Activated CD4-positive, alpha-beta T cell treated with anti-CD3 and anti-CD28 coated beads for 1 hour (primary cell): ENCODE measurements around the gene EBP.
"Not testable (repeated sequence)": the region's sequence is repeated elsewhere in the genome, so short reads cannot be mapped to it uniquely, and the experiment has no call there.

Experiments
- DNase-seq: peaks from one replicate; pipeline ENCODE4 v3.0.0-alpha.2; 2020

EBP gene

GRCh38 chrX:48531358-48531959 lies 9.9 kb downstream of the EBP start:
- DNase-seq = no peak

DNA sequence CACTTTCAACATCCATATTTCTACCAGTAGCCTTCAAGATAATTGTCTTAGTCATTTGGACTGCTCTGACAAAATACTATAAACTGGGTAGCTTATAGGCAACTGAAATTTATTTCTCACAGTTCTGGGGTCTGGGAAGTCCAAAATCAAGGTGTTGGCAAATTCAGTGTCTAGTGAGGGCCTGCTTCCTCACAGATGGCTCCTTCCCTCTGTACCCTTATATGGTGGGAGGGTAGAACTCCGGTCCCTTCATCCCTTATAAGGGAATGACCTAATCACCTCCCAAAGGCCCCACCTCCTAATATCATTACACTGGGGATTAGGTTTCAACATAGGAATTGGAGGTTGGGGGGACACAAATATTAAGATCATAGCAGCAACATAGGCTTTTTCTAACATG lies 10.6 kb downstream of the EBP start:
- no peak for DNase-seq

- DNase-seq = no peak
Measured at GRCh38 chrX:48533165-48533564, 11.6 kb downstream of the EBP start.

- DNase-seq = peak; percentile 7
Measured at GRCh38 chrX:48538641-48539344, 17.2 kb downstream of the EBP start.

- DNase-seq = peak; percentile 94
Measured at GRCh38 chrX:48539345-48540027, 17.9 kb downstream of the EBP start, which contains the start of gene TBC1D25. Gene TBC1D25, plus strand, starts transcription at chrX:48539714. Its CDS starts 84 bp downstream, at chrX:48539798.

GRCh38 chrX:48540028-48540375 lies 18.4 kb downstream of the EBP start:
- DNase-seq = peak; percentile 16

DNA sequence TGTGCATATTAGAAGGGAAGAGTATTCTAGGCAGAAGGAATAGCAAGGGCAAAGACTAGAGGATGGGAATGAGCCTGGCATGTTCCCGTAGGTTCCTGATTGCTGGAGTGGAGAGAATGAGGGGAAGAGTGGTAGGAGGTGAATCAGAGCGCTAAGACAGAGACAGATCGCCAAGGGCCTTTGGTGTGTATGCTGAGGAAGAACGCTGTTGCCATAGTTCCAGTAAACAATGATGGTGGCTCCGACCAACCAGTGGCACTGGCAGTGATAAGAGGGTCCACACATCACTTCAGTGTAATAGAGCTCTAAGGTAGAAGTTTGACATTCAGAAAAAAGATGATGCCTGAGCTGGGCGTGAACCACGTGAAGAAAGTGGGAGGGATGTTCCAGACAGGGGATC lies 18.9 kb downstream of the EBP start:
- no peak for DNase-seq

DNA sequence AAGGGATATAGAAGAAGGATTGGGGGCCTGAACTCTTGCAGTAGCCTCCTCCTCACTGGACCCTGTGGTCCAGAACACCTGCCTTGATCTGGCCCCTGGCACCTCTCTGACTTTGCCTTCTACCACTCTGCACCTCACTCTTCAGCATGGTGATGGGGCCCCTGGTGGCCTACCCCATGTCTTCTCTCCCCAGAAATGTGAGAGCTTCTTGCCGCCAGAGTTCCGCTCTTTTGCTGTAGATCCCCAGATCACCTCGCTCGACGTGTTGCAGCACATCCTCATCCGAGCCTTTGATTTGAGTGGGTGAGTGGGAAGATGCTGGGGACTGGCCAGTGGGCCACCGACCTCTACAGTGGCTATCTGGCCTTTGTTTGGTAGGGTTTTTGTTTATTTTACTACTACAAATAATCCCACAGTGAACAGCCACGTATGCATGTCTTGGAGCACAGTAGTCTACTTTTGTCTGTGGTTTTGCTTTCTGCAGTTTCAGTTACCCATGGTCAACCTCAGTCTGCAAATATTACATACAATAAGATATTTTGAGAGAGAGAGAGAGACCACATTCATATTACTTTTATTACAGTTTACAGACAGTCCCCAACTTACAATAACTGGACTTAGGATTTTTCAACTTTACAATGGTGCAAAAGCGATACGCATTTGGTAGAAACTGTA lies 19.7 kb downstream of the EBP start:
- no peak for DNase-seq

DNA sequence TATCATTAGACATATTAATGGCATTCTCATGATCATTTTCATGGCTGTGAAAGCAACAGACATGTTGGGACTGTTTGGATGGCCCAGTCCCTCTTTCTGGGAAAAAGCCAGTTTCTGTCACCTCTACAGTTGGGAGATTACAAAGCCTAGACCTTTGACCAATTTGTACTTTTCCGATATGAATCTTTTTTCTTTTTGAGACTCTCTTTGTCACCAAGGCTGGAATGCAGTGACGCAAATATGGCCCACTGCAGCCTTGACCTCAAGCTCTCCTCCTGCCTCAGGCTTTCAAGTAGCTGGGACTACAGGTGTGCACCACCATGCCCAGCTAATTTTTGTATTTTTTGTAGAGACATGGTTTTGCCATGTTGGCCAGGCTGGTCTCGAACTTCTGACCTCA lies 27.3 kb downstream of the EBP start:
- no peak for DNase-seq

DNA sequence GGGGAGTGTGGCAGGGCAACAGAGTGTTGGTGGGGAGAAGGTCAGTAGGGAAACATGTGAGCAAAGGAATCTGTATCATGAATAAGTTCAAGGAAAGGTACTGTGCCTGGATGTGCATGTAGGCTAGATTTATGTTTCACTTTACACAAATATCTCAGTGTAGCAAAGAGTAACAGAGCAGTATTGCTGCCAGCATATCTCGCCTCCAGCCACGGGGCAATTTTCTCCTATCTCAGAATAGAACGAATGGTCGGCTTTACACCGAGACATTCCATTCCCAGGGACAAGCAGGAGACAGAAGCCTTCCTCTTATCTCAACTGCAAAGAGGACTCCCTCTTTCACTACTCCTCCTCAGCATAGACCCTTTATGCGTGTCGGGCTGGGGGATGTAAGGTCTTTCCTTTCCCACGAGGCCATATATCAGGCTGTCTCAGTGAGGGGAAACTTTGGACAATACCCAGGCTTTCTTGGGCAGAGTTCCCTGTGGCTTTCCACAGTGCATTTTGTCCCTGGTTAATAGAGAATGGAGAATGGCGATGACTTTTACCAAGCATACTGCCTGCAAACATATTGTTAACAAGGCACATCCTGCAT lies 34.2 kb downstream of the EBP start:
- not testable (repeated sequence) for DNase-seq

- no peak for DNase-seq
Measured at GRCh38 chrX:48558271-48558670, 36.7 kb downstream of the EBP start.

DNA sequence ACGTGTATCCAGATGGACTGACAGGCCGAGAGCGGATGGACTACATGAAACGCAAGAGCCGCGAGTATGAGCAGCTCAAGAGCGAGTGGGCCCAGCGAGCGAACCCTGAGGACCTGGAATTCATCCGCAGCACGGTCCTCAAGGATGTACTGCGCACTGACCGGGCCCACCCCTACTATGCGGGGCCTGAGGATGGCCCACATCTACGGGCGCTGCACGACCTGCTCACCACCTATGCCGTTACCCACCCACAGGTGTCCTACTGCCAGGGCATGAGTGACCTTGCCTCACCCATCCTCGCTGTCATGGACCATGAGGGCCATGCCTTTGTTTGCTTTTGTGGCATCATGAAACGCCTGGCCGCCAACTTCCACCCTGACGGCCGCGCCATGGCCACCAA lies 38.0 kb downstream of the EBP start:
- DNase-seq = no peak

- no peak for DNase-seq
Measured at GRCh38 chrX:48560056-48560455, 38.4 kb downstream of the EBP start.

DNA sequence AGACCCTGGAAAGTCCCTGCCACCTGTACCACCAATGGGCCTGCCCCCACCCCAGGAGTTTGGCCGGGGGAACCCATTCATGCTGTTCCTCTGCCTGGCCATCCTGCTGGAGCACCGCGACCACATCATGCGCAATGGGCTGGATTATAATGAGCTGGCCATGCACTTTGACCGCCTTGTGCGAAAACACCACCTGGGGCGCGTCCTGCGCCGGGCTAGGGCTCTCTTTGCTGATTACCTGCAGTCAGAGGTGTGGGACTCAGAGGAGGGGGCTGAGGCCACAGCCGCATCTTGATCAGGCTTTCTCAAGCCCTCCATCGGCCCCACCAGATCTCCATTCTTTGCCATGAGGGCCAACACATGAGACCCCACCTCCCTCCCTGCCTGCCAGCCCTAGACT lies 39.1 kb downstream of the EBP start:
- no peak for DNase-seq

- no peak for DNase-seq
Measured at GRCh38 chrX:48569958-48570357, 48.4 kb downstream of the EBP start.

DNA sequence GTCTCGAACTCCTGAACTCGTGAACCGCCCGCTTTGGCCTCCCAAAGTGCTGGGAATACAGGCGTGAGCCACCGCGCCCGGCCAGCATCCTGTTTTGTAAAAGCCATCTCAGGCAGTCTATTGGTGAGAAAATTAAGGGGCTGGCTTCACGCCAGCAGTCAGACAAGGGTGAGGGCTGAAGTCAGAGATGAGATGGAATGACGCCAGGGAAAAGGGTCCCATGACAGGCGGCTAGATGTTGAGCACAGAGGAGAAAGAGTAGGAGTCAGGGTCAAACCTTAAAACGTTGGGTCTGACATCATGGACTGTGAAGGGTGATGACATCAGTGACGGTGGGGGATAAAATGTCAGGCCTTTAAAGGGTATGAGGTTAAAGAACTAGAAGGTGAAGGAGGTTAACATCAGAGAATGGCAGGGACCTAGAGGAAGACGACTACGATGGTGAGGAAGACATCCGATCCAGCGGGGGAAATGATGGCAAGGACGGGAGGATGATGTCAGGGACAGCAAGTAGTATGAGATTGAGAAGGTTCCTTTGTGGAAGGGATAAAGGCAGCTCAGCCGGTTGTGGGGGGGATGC lies 52.2 kb downstream of the EBP start:
- DNase-seq = no peak

- peak; percentile 86 for DNase-seq
Measured at GRCh38 chrX:48574270-48575266, 53.0 kb downstream of the EBP start, which contains the start of gene RBM3. Gene RBM3, plus strand, starts transcription at chrX:48574484. Its CDS starts 697 bp downstream, at chrX:48575181.

DNA sequence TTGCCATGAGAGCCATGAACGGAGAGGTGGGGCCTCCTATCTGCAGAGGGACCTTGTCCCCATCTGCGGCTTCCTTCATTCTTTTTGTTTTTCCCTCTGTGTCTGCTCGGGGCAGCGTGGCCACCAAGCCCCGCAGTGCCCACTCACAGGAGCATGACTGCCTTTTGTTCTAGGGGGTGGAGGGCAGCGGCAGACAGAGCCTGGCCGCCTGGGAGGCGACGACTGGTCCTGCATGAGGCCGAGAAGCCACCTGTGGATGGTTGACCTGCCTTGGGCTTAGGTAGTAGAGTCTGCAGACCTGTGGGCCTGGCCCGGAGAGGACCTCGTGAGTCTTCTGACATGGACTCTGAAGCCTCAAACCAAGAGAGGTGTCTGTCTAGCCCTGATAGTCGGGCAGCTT lies 54.0 kb downstream of the EBP start:
- DNase-seq = no peak

GRCh38 chrX:48576108-48576507 lies 54.5 kb downstream of the EBP start:
- no peak for DNase-seq
